GM19240 (cell line): Measurements from ENCODE around the gene CNMD.
"Not testable (repeated sequence)": the region's sequence is repeated elsewhere in the genome, so short reads cannot be mapped to it uniquely, and the experiment has no call there.

ENCODE experiments used
- DNase-seq: peaks from one replicate; pipeline ENCODE4 v3.0.0; 2011; ENCODE audit warnings: low spot score; ENCODE audit not compliant: insufficient read length

Gene CNMD

DNA sequence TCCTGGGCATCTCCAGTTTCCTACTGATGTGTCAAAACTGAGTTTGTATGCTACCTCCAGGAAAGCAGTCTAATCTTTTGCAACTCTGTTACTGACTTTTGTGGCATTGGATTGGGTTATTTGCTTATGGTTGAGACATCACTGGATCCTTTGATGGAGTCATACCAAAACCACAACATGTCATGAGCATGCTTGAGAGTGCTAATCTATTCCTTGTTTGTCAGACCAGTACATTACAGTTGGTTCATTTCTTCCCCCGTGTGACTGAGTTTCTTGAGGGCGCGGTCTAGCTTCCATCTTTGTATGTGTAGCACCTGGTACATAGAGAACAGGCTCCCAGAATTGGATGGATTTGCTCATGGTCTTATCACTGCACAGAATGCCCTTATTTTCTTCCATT, 43.8 kb downstream of the CNMD start:
- DNase-seq: no peak

DNA sequence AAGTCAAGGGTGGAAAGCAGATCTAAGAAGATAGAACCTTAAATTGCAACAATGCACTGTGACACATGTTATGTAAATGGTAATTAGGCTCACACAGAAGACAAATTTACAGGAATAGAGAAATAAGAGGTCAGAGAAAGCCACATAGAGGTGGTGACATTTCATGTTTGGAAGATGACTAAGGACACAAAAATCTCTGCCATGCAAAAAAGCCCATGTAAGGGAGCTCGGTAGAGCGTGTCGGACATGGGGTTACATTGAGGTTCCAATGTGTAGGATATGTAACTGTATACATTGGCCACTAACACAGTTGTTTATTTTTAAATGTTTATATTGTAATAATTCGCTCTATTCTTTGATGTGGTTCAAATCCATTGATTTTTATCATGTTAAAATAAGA, 53.2 kb downstream of the CNMD start:
- no peak for DNase-seq

DNA sequence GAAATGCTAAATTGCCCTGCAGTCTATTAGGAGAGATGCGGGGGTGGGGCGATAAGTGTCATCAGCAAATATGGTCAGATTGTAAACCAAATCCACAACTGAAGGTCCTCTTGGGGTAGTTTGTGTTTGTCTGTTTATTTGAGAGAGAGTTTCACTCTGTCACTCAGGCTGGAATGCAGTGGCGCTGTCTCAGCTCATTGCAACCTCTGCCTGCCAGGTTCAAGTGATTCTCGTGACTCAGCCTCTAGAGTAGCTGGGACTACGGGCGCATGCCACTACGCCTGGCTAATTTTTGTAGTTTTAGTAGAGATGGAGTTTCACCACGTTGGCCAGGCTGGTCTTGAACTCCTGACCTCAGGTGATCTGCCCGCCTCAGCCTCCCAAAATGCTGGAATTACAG, 53.8 kb downstream of the CNMD start:
- DNase-seq: not testable (repeated sequence)

DNA sequence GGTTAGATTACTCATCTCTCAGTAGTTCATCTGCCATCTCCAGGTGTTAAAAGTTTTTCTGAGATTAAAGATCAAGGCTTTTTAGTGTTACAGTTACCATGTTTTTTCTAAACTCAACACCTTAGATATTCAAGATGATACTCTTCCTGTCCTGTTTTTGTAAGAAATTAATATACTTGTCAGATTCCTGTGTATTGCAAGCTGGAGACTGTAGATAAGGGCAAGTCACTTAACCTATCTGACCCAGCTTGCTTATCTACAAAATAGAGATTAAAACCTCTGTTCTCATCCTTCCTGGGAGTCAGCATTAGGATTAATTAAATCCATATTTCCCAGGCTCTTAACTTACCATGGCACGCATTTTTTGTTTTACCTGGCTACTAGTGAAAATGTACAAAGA, 61.8 kb downstream of the CNMD start:
- no peak for DNase-seq

DNA sequence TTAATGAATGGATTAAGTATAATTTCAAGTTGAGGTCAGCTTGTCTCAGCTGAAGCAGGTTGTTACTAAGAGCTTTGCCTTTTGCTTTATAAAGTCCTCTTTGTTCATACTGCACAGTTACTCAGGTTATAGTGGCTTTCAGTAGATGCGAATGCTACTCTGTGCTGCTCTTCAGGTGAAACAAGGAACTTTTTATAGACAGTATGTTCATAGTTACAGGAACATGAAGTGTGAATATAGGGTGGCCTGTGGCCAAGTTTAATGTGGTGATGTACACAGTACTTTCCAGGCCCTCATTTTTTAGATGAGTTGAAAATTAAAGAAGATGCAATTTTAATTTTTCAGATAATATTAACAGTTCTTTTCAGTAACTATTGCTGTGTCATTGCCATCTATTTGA, 66.2 kb downstream of the CNMD start:
- no peak for DNase-seq

DNA sequence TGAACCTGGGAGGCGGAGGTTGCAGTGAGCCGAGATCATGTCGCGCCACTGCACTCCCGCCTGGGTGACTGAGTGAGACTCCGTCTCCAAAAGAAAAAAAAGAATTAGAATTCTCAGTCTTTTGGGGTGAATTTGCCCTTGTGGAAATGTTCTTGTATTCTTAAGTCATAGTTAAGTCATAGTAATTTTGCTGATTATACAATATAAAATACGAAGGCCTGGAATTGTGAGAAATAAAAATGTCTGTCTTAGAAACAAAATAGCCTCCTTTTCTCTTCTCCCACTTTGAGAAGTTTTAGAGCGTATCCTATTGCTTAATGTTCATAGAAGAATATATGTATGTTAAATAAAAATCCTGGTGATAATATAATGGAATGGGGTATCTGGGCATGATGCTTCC, 68.9 kb downstream of the CNMD start:
- no peak for DNase-seq

DNA sequence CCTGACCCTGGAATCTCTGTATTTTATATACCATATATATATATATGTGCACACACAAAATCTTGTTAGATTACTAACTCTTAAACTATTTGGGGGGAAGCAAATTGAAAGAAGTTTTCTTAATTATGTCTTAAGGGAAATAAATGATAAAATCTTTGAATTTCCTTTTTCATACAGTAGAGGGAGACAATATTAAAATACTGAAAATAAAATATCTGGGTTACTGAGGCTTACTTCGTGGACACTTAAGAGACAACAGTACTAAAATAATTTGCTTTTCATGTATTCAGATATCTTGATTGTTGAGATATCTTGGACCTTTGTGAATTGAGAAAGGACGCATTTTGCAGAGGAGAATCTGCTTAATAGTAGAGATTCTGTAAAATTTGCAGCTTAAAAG, 69.9 kb downstream of the CNMD start:
- no peak for DNase-seq

DNA sequence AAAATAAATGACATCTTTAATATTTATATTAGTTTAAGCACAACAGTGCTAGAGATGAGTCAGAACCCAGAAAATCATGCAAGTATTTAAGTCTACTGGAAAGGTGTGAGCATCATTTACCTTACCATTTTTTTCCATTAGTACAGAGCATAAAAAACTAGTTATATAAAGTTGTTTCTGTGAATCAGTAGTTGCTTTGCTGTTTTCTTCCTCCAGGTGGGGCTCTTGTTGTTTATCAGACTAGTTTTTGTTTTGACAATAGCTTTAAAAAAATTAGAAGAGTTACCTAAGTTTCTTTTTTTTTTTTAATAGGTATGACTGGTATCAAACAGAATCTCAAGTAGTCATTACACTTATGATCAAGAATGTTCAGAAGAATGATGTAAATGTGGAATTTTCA, 74.3 kb downstream of the CNMD start:
- no peak for DNase-seq

DNA sequence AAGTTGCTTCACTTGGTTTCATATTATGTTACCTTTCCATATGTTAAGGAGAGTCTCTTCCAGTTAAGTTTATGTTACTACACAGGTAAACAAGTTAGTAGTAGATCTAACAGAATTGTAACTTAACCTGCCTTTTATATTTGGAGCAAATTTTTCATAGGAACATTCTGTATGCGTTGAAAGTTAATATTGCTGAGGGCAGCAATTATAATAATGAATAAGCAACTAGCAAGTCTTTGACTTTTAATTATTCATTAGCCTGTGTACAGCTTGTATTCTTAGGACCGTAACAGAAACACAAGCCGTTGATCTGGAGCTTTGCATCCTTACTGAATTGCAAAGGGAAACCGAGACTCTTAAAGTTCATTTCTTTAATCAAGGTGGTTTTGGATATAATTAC, 75.3 kb downstream of the CNMD start:
- DNase-seq: no peak

DNA sequence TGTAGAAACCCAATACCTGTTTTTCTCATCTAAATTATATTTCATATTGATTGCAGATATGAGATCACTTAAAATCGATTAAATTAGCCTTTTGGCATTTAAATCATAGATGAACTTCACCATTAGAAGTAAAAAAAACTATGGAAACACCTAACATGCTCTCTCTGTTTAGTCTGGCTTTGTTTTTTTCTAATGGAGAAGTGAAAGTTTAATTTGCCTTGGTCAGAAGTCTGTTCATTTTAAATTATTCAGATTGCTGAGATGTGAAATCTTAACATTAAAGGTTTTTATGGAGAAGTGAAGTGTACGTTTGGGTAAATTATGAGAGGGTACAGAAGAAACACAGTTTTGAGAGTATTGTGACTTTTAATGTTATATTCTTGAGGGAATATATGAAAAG, 80.3 kb downstream of the CNMD start:
- DNase-seq: no peak
